Psoas muscle (tissue), 8 donors: ENCODE measurements around the gene OBSCN. TPM values are rescaled to one million over a fixed set of nuclear protein-coding genes. Genes with fewer than 3 reads are reported as not detected.

Experiments used
- ATAC-seq, 4 donors: fragments of 200-7000 bp; cut with Tn5 transposase; one replicate each; pipeline ENCODE4 v1.9.1; 2020; ENCODE audit warnings: moderate library complexity in 3 of 4, mild to moderate bottlenecking in 2 of 4
- DNase-seq, 2 donors: peaks; one replicate each; pipeline ENCODE4 v3.0.0-alpha.2; 2020
- H3K27ac ChIP-seq: fragments of 200-600 bp; one replicate; pipeline ENCODE4 v1.8.0; 2022
- H3K27me3 ChIP-seq, 3 donors: fragments of 200-600 bp in 1 of 3; one replicate each; pipeline versions ENCODE4 v1.6.1 to v1.8.0; 2013 to 2022; ENCODE audit warnings: low read length in 2 of 3, mild to moderate bottlenecking in 2 of 3, moderate library complexity in 1 of 3; ENCODE audit not compliant: insufficient read depth in 3 of 3
- H3K36me3 ChIP-seq, 2 donors: fragments of 200-600 bp in 1 of 2; one replicate each; pipeline versions ENCODE4 v1.6.1 to v1.8.0; 2013 to 2022; ENCODE audit warnings: low read depth in 1 of 2, mild to moderate bottlenecking in 1 of 2, moderate library complexity in 1 of 2; ENCODE audit not compliant: insufficient read depth in 1 of 2
- H3K4me1 ChIP-seq: fragments of 200-600 bp; one replicate; pipeline ENCODE4 v1.8.0; 2022
- H3K4me3 ChIP-seq: fragments of 200-600 bp; one replicate; pipeline ENCODE4 v1.8.0; 2022; ENCODE audit warnings: mild to moderate bottlenecking
- H3K9me3 ChIP-seq: fragments of 200-600 bp; one replicate; pipeline ENCODE4 v1.8.0; 2022
- WGBS, 3 donors: extraction: QIAGEN DNeasy Blood & Tissue Kit; methylation state at CpG; one replicate each; pipeline versions ENCODE4 v1.1.6 to v1.1.7; 2013; 5-methylcytosine and 5-hydroxymethylcytosine counted together
- intact Hi-C, 2 donors: fragments of 100-400 bp; cut with DNase I; formaldehyde crosslinking; loops; one replicate each; pipeline versions ENCODE4 v1.11.0 to v1.14.2; 2022
- polyA plus RNA-seq, 3 donors: library from polyadenylated mRNA; stranded (reverse); fragments of 200-250 nt; gene quantifications; one replicate each; pipeline ENCODE4 v1.2.3, GENCODE V29; 2013
- total RNA-seq, 4 donors: library from RNA; stranded (reverse); fragmentation: NEBNext Ultra II Directional in 2 of 4; extraction: Animal tissue kit (Norgen Biotek cat#: 25700) in 2 of 4; gene quantifications; one replicate each; pipeline versions ENCODE4 v1.2.1 to v1.2.4, GENCODE V29; 2021 to 2023
- TF ChIP-seq, protein P1 (sequence below): fragments of 200-600 bp; IDR thresholded peaks from one replicate; pipeline ENCODE4 v1.8.0; 2022; ENCODE audit warnings: antibody characterized with exemption
- donor health status: healthy with polysubstance abuse.
- donor health status: DM: no; HTN: no; CAD: no; lungs with moderate emphysema.
- donor health status: Bipolar disorder and iron deficiency.
- donor health status: healthy.
- donor health status: DM: yes; HTN: yes; CAD: no.
- donor health status: DM: no; HTN: no; CAD: no.
- donor health status: DM: no; HTN: no; CAD: no.
- donor health status: DM: yes; HTN: yes; CAD: no.

Gene OBSCN
- total and polyA plus RNA-seq, 7 donors, result 397 to 1,869 (median 1,061) TPM

DNA sequence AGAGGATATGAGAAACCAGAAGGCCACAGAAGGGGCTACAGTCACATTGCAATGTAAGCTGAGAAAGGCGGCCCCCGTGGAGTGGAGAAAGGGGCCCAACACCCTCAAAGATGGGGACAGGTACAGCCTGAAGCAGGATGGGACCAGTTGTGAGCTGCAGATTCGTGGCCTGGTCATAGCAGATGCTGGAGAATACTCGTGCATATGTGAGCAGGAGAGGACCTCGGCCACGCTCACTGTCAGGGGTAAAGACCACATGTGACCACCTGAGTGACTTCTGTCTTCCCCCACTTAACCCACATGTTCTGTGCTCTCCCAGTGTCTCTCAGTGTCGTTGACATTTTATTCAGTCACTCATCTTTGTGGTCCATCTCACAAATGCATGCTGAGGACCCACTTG, 92.1 kb downstream of the OBSCN start:
- 81 to 92% (median 83%) methylated on average over 7 of the region's 7 CpGs for WGBS, 3 donors
- no peak for DNase-seq
- TF ChIP-seq, protein P1, sequence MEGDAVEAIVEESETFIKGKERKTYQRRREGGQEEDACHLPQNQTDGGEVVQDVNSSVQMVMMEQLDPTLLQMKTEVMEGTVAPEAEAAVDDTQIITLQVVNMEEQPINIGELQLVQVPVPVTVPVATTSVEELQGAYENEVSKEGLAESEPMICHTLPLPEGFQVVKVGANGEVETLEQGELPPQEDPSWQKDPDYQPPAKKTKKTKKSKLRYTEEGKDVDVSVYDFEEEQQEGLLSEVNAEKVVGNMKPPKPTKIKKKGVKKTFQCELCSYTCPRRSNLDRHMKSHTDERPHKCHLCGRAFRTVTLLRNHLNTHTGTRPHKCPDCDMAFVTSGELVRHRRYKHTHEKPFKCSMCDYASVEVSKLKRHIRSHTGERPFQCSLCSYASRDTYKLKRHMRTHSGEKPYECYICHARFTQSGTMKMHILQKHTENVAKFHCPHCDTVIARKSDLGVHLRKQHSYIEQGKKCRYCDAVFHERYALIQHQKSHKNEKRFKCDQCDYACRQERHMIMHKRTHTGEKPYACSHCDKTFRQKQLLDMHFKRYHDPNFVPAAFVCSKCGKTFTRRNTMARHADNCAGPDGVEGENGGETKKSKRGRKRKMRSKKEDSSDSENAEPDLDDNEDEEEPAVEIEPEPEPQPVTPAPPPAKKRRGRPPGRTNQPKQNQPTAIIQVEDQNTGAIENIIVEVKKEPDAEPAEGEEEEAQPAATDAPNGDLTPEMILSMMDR, result no peak
- Histone ChIP-seq H3K4me3 (no peak overlapping the region), H3K4me1 (no peaks in the 10 kb centered on the region), H3K9me3 (no peaks in the 10 kb centered on the region), H3K36me3 (peaks cover 17 to 100% of the 10 kb centered on the region in 2 donors), H3K27me3 (no peaks in the 10 kb centered on the region), H3K27ac (no peak overlapping the region)
- ATAC-seq, result no peak
- intact Hi-C loops, result no loop called here

DNA sequence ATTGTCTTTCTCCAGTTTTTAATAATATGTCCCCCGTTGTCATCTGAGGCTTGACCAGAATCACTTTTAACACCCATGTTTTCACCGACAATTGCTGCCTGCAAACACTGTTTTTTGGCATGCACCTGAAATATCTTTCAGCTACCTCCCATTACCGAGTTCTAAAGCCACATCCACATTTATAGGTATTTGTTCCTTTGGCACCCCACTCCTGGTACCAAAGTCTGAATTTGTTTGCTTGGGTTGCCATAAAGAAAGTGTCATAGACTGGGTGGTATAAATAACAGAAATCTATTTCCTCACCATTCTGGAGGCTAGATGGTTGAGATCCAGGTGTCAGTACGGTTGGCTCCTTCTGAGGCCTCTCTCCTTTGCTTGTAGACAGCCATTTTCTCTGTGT, 94.2 kb downstream of the OBSCN start:
- H3K27ac ChIP-seq, result peak overlapping the region; percentile 1
- H3K4me3 ChIP-seq, result no peak overlapping the region
- H3K36me3 ChIP-seq, result peaks cover 11 to 100% of the 10 kb centered on the region in 2 donors
- no peaks in the 10 kb centered on the region for H3K27me3 ChIP-seq
- TF ChIP-seq, protein P1, result no peak
- ATAC-seq, result no peak
- WGBS, 3 donors, result 83 to 93% (median 86%) methylated on average over 4 of the region's 4 CpGs
- H3K4me1 ChIP-seq, result peaks cover 5% of the 10 kb centered on the region
- intact Hi-C loops, result no loop called here
- no peak for DNase-seq
- no peaks in the 10 kb centered on the region for H3K9me3 ChIP-seq

DNA sequence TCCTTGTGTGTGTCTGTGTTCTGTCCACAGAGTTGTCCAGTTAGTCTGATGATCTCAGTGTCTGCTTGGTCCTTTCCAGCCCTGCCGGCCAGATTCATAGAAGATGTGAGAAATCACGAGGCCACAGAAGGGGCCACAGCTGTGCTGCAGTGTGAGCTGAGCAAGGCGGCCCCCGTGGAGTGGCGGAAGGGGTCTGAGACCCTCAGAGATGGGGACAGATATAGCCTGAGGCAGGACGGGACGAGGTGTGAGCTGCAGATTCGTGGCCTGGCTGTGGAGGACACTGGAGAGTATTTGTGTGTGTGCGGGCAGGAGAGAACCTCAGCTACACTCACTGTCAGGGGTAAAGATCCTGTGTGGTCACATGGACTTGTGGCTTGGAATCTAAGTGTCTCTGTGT, 95.8 kb downstream of the OBSCN start:
- H3K27ac ChIP-seq, result no peak overlapping the region
- no peaks in the 10 kb centered on the region for H3K27me3 ChIP-seq
- ATAC-seq, result no peak
- H3K4me1 ChIP-seq, result peaks cover 5% of the 10 kb centered on the region
- TF ChIP-seq, protein P1, result no peak
- H3K9me3 ChIP-seq, result no peaks in the 10 kb centered on the region
- WGBS, 3 donors, result 80 to 92% (median 88%) methylated on average over 9 of the region's 9 CpGs
- H3K36me3 ChIP-seq, result peaks cover 8 to 100% of the 10 kb centered on the region in 2 donors
- intact Hi-C loops, result no loop called here
- H3K4me3 ChIP-seq, result no peak overlapping the region
- no peak for DNase-seq

DNA sequence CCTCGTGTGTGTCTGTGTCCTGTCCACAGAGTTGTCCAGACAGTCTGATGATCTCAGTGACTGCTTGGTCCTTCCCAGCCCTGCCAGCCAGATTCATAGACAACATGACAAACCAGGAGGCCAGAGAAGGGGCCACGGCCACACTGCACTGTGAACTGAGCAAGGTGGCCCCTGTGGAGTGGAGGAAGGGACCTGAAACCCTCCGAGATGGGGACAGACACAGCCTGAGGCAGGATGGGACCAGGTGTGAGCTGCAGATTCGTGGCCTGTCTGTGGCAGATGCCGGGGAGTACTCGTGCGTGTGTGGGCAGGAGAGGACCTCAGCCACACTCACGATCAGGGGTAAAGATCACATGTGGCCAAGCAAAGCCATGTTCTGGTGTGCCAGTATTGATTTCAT, 96.4 kb downstream of the OBSCN start:
- Histone ChIP-seq H3K4me3 (no peak overlapping the region), H3K27me3 (no peaks in the 10 kb centered on the region), H3K27ac (no peak overlapping the region), H3K36me3 (peaks cover 15 to 100% of the 10 kb centered on the region in 2 donors), H3K4me1 (peaks cover 5% of the 10 kb centered on the region), H3K9me3 (no peaks in the 10 kb centered on the region)
- TF ChIP-seq, protein P1, result no peak
- DNase-seq (peak in 1 of 2 donors; percentile 52), ATAC-seq (no peak)
- intact Hi-C loops, result no loop called here
- 73 to 85% (median 78%) methylated on average over 8 of the region's 8 CpGs for WGBS, 3 donors

DNA sequence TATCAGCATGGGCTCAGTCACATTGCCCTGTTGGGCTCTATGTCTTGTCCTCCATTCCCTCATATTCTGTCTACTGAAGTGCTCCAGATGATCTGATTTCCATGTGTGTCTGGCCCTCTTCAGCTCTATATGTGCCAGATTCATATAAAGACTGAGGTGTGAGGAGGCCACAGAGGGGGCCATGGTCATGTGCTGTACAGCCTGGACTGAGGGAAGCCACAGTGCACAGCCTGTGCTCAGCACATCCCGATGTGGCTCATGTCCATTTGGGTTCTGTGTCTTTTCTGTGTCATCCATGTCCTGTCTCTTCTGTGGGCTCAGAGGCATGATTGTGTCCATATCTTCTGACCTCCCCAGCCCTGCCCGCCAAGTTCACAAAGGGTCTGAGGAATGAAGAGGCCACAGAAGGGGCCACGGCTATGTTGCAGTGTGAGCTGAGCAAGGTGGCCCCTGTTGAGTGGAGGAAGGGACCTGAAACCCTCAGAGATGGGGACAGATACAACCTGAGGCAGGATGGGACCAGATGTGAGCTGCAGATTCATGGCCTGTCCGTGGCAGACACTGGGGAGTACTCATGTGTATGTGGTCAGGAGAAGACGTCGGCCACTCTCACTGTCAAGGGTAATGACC, 97.0 kb downstream of the OBSCN start:
- no peaks in the 10 kb centered on the region for H3K27me3 ChIP-seq
- TF ChIP-seq, protein P1, result no peak
- ATAC-seq (peak in 1 of 4 donors; percentile 5), DNase-seq (no peak)
- peaks cover 15 to 100% of the 10 kb centered on the region in 2 donors for H3K36me3 ChIP-seq
- intact Hi-C loops, result no loop called here
- peaks cover 5% of the 10 kb centered on the region for H3K4me1 ChIP-seq
- no peaks in the 10 kb centered on the region for H3K9me3 ChIP-seq
- 75 to 84% (median 78%) methylated on average over 6 of the region's 6 CpGs for WGBS, 3 donors
- peak overlapping the region; percentile 30 for H3K27ac ChIP-seq
- H3K4me3 ChIP-seq, result no peak overlapping the region
